Activated T-cell treated with anti-CD3 and anti-CD28 coated beads, Interleukin-2, amount 50 U/mL, for 1 hour (primary cell): ENCODE results near the gene ABCB4.

Experiments
- DNase-seq: peaks from one replicate; pipeline ENCODE4 v3.0.0-alpha.2; 2020

The ABCB4 gene

GRCh38 chr7:87416682-87417587 is 58.5 kb downstream of the ABCB4 start:
- DNase-seq = peak; percentile 34

DNA sequence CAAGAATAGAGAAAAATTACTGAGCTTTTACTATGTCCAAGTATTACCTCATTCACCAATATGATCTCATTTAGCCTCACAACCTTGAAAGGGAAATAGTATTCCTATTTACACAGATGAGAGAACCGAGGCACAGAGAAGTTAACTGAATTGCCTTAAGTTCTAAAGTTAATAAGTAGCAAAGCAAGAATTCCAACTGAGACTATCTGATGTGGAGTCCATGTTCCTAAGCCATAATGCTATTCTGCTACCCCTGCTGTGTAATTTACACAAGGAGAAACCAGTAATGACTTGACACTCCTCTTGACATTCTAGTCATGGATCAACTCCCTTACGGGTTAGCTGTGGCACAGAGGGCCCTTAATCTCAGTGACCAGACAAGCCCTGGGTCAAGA is 60.7 kb downstream of the ABCB4 start:
- no peak for DNase-seq

DNA sequence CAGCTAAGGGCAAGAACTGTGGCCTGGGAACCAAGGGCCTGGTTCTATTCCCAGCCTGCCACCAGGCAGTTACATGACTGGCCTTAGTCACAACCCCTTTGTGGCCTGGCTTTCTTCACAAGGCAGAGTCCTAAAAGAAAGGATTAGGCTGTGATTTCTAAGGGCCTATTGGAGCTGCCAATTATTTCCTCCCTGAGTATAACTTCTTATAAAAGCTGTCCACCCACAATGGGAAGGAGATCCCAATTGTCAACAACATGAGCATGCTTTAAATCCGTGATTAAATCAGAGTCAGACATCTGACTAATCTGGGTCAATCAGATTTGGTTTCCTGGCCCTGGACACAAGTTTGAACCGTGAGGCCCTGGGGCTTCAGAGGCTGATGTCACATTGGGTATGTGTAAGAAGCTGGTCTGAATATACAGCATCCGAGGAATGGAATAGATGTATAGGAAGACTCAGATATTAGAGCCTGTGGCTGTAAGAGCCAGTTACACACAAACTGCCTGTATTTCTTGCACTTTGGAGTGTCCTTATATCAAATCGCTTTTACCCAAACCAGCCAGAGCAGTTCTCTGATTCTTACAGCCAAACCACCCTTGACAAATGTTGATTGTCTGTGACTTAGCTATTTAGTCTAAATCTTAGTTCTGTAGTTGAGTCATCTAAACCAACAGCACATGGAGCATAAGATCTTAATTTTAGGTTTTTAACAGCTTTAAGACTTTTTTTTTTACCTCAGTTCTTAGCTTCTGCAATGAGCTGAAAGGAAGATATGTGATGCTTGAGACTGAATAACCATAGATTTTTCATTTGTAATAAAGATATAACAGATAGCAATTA is 61.3 kb downstream of the ABCB4 start:
- DNase-seq = no peak

DNA sequence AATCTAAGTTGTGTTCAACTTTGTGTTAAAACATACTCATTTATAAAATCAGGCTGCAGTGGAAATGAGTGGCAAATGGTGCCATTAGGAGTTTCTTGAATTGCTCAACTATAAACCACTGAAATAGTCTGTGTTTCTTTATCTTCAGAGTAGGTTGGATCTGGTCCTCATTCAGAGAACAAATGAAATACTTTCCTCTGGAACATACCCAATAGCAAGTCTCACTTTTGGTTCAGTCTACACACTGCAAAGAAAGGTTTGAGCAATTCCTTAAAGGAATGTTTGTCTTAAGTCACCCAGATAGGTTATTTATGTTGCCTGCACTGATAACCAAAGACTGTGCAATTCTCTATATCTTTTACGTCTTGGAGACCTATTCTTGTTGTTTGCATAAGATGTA is 62.5 kb downstream of the ABCB4 start:
- DNase-seq = no peak

DNA sequence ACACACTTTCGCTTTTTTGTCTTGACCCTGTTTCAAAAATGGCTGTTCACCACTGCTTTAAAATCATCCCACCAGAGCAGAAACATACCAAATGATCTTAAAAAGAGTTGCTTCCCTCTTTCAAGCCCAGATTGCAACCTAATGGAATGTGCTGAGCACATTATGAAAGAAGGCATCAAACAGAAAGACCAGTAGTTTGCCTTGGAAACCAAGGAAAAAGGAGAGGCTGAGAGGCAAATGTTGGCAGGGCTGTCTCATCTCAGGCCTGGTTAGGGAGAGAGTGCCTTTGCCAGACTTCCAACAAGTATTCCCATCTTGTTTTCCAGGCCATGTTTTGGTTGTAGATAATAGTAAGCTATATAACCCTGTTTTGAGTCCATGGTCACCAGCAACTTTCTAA is 64.3 kb downstream of the ABCB4 start:
- DNase-seq = no peak

DNA sequence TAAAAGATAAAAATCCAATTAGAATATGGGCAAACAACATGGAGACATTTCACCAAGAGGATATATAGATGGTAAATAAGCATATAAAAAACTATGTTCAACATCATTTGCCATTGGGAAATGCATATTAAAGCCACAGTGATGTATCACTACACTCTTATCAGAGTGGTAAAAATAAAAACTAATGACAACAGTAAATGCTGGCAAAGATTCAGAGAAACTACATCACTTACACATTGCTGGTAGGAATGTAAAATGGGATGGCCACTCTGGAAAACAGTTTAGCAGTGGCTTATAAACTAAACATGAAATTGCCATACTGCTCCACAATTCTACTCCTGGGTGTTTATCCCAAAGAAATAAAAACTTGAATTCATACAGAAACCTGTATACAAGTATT is 70.8 kb downstream of the ABCB4 start:
- DNase-seq = no peak

DNA sequence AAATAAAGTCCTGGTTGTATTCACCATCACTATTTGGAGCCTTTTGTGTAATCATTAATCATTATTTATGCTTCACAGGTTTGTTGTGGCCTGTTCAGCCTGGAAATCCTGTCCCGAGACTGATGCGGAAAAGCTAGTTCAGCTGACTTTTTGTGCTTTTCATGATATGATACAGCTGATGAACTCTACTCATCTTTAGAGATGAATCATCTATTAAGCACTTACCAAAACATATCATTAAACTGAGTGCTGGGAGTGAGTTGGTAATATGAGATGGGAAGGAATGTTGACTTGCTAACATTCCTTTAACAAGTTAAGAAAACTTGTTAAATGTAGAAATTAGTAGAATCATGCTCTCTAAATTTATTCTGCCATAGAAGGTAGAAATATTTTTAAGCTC is 77.0 kb downstream of the ABCB4 start:
- DNase-seq = no peak

- DNase-seq = no peak
Observed at GRCh38 chr7:87395442-87396020, 79.9 kb downstream of the ABCB4 start.

- DNase-seq = no peak
Observed at GRCh38 chr7:87391020-87391701, 84.3 kb downstream of the ABCB4 start.

DNA sequence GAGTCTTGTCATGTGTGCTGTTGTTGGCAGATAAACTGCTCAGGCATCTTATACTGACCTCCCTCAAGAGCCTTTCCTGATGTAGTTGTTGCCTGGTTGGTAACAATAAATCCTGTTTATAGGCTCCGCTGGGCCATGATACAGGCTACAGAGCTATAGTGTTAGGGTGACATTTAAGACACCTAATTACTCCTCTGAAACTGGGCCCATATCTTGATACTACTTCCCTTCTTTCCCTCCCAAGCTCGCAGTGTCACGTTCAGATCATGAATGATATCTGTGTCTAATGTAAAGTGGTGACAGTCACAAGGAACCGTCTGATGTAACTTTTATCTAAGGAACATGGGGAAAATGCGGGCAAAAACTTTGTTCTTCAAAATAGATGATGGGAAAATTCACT is 94.6 kb downstream of the ABCB4 start:
- no peak for DNase-seq

- DNase-seq = no peak
Observed at GRCh38 chr7:87375662-87376435, 99.6 kb downstream of the ABCB4 start.

DNA sequence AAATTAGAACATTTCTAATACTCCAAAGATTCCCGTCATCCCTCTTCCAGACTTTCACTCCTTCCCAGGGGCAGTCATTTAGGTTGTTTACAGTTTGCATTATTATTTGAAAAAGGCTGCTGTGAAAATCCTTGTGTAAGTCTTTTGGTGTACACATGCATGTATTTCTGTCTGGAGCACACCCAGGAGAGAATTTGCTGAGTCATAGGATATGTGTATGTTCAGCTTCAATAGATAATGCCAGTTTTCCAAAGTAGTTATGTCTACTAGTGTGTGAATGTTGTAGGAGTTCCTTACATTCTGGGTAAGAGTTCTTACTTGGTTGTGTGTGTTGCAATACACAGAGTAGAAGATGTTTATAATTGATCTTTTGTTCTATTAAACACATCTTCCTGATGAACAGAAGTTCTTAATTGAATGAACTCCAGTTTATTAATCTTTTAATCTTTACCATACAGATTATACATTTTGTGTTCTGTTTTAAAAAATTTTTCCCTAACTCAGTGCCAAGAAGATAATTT is 104.8 kb downstream of the ABCB4 start:
- DNase-seq = no peak

DNA sequence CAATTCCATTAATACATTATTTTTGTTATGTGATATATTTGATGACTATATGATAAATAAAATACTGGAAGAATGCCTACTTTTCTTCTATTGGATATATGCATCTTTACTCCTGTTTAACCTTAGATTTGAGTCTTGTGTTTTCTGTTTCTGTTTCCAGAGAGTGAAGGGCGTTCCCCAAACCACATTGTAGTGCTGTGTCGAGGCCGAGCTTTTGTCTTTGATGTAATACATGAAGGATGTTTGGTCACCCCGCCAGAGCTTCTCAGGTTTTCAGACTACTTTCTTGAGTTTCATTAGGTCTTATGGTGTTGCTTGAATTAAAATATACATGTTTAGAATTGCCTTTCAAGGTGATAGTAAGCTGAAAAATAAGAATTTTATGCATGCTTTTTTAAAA is 106.3 kb downstream of the ABCB4 start:
- no peak for DNase-seq

GRCh38 chr7:87364246-87364645 is 111.2 kb downstream of the ABCB4 start:
- DNase-seq = no peak

DNA sequence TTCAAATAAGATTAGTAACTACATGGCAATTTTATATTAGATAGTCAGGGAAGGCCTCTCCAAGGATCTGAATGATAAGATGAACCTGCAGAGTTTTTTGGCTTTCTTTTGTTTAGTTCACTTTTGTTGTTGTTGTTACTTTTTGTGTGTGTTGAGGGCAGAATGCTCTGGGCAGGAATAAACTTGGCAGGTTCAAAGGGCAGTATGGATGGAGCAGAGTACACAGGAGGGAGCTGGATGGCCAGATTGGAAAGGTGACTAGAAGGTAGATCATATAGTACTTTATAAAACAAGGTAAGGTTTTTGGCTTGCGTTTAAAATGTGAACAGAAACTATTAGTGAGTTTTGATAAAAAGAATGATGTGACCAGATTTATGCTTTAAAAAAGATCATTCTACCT is 112.1 kb downstream of the ABCB4 start:
- DNase-seq = no peak

- no peak for DNase-seq
Observed at GRCh38 chr7:87361320-87361719, 114.2 kb downstream of the ABCB4 start.

GRCh38 chr7:87359366-87359765 is 116.1 kb downstream of the ABCB4 start:
- DNase-seq = no peak

DNA sequence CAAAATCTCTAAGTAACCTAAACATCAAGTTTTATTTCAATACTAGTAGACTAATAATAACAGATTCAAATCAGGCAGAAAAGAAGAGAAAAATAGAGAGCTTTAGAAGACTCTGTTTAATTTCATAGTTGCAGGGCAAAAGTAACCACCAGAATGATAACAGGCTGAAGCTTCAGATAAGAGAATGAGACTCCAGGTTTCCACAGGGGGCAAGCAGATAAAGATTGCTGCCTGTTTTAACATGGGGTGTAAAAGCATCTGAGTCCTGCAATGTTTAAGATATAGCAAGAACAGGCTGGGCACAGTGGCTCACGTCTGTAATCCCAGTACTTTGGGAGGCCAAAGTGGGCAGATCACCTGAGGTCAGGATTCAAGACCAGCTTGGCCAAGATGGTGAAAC is 119.0 kb downstream of the ABCB4 start:
- DNase-seq = no peak

- DNase-seq = no peak
Observed at GRCh38 chr7:87354749-87355148, 120.7 kb downstream of the ABCB4 start.
